ENCODE data around the gene BORCS6.

Gene BORCS6

DNA sequence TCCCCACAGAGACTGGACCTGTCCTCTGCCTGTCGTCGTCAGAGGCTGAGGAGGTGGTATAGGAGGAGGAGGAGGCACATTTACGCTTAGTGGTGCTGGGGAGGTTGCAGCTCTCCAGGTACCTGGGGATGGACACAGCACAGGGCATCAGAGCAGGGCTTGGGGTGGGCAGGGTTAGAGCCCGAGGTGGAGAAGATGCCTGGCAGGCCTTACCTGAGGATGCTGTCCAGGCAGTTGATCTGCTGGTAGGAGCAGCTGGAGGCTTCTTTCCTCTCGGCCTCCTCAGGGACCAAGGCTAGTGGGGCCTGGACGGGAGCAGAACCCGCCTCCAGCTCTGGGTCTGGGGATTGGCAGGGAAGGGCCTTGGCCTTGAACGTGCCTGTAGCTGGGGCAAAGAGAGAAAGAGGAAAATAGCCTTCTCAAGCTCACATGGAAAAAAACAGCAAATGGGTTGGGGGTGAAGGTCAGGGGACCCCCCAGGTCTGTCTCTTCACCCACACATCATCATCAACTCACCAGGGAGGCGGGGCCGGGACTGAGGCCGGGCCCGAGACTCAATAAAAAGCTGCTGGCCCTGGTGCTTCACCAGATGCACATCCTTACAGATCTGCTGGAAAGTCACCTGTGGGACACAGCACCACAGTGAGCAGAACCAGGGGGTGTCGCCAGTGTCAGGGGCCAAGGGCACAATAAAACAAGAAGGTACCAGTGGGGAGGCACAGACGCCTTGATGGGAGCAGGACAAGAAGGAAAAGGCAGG is 43.4 kb downstream of the BORCS6 start:
- Histone ChIP-seq H3K4me3 (ENCODE audit: insufficient read depth, low read length, poor library complexity, severe bottlenecking) (no peak overlapping the region), H3K27me3 (ENCODE audit: low read length) (no peaks in the 10 kb centered on the region), H3K4me2 (ENCODE audit: low read depth, low read length, poor library complexity, severe bottlenecking) (no peak overlapping the region), H3K79me2 (ENCODE audit: insufficient read depth, low read length) (no peaks in the 10 kb centered on the region), H3K9ac (ENCODE audit: low read length) (no peak overlapping the region), H3K9me3 (ENCODE audit: insufficient read depth, low read length) (no peaks in the 10 kb centered on the region), H3K9me2 (replicated peaks; ENCODE audit: insufficient read depth, low read length) (no peaks in the 10 kb centered on the region), H3F3A (ENCODE audit: insufficient read depth) (no peaks in the 10 kb centered on the region), H3K27ac (ENCODE audit: low read depth, low read length) (no peak overlapping the region), H4K20me1 (ENCODE audit: low read depth, low read length) (no peaks in the 10 kb centered on the region), H3K36me3 (ENCODE audit: low read length) (no peaks in the 10 kb centered on the region), H2AFZ (ENCODE audit: low read depth, low read length, severe bottlenecking) (no peak overlapping the region)
- TF ChIP-seq, protein P1, sequence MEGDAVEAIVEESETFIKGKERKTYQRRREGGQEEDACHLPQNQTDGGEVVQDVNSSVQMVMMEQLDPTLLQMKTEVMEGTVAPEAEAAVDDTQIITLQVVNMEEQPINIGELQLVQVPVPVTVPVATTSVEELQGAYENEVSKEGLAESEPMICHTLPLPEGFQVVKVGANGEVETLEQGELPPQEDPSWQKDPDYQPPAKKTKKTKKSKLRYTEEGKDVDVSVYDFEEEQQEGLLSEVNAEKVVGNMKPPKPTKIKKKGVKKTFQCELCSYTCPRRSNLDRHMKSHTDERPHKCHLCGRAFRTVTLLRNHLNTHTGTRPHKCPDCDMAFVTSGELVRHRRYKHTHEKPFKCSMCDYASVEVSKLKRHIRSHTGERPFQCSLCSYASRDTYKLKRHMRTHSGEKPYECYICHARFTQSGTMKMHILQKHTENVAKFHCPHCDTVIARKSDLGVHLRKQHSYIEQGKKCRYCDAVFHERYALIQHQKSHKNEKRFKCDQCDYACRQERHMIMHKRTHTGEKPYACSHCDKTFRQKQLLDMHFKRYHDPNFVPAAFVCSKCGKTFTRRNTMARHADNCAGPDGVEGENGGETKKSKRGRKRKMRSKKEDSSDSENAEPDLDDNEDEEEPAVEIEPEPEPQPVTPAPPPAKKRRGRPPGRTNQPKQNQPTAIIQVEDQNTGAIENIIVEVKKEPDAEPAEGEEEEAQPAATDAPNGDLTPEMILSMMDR (IDR thresholded peaks at IDR 0.05; ENCODE audit: insufficient read depth, low read length, poor library complexity, severe bottlenecking), result no peak
- no peak for TF ChIP-seq EZH2phosphoT487 (conservative IDR thresholded peaks at IDR 0.05; ENCODE audit: low read length)

DNA sequence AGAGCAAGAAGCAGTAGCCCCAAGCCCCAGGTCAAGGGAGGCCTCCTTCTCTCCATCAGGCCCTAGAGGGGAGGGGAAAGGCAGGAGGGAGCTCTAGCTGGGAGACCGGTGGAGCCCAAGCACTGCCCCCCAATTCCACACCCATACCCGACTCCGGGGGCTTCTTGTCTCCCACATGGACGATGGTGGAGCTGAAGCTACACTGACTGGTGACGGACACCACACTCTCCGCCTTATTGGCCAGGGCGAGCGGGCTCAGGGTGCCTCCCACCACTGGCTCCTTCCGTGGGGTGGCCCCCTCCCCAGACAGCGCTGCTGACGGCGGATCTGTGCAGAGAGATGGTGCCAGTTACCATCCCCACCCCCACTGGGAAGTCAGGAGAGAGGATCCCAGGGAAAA is 44.2 kb downstream of the BORCS6 start:
- Histone ChIP-seq H3K4me3 (ENCODE audit: insufficient read depth, low read length, poor library complexity, severe bottlenecking) (no peak overlapping the region), H4K20me1 (ENCODE audit: low read depth, low read length) (no peaks in the 10 kb centered on the region), H3K27ac (ENCODE audit: low read depth, low read length) (no peak overlapping the region), H3K9me2 (replicated peaks; ENCODE audit: insufficient read depth, low read length) (no peaks in the 10 kb centered on the region), H3K79me2 (ENCODE audit: insufficient read depth, low read length) (no peaks in the 10 kb centered on the region), H3K27me3 (ENCODE audit: low read length) (no peaks in the 10 kb centered on the region), H2AFZ (ENCODE audit: low read depth, low read length, severe bottlenecking) (no peak overlapping the region), H3K9ac (ENCODE audit: low read length) (no peak overlapping the region), H3F3A (ENCODE audit: insufficient read depth) (no peaks in the 10 kb centered on the region), H3K9me3 (ENCODE audit: insufficient read depth, low read length) (no peaks in the 10 kb centered on the region), H3K36me3 (ENCODE audit: low read length) (no peaks in the 10 kb centered on the region), H3K4me2 (ENCODE audit: low read depth, low read length, poor library complexity, severe bottlenecking) (no peak overlapping the region)
- TF ChIP-seq, protein P1 (IDR thresholded peaks at IDR 0.05; ENCODE audit: insufficient read depth, low read length, poor library complexity, severe bottlenecking), result no peak
- TF ChIP-seq EZH2phosphoT487 (conservative IDR thresholded peaks at IDR 0.05; ENCODE audit: low read length), result no peak

DNA sequence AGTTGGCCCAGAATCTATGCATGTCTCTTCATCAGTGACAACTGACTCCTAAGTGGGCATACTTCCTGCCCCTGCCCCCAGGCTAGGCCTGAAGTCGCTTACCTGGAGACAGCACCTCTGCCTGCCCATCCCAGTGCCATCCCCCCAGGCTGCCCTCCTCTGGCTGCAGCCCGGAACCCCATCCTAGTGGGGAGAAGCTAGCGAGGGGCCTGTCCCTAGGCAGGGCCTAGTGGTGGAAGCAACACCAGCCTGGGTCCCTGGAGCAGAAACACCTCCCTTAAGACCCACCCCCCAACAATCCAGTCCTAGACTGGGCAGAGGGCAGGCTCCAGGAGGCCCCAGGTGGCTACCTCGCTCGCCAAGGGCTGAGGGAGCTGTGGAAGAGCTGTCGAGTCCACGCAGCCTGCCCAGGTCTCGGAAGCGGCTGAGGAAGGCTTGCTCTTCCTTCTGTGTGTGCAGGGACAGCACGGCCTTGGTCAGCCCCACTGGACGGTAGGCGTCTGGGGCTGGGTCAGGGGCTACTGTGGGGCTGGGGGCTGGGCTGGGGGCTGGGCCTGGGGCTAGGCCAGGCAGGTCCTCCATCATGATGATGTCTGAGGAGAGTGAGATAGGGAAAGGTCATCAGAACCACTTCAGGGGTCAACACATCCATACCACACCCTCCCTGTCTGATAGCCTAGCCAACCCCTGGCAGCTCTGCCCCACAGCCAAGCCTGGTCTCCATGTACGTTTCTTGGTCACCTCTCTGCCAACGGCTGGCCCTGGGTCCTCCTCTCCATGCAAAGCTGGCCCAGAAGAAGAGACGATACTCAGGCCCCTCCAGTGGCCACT is 45.4 kb downstream of the BORCS6 start:
- Histone ChIP-seq H3F3A (ENCODE audit: insufficient read depth) (0 out of 2 replicates have a peak, but pooled peaks cover 1% of the 10 kb centered on the region), H3K9me3 (ENCODE audit: insufficient read depth, low read length) (no peaks in the 10 kb centered on the region), H3K27me3 (ENCODE audit: low read length) (no peaks in the 10 kb centered on the region), H3K27ac (ENCODE audit: low read depth, low read length) (no peak overlapping the region), H3K36me3 (ENCODE audit: low read length) (no peaks in the 10 kb centered on the region), H3K4me2 (ENCODE audit: low read depth, low read length, poor library complexity, severe bottlenecking) (no peak overlapping the region), H3K9me2 (replicated peaks; ENCODE audit: insufficient read depth, low read length) (no peaks in the 10 kb centered on the region), H2AFZ (ENCODE audit: low read depth, low read length, severe bottlenecking) (no peak overlapping the region), H3K79me2 (ENCODE audit: insufficient read depth, low read length) (no peaks in the 10 kb centered on the region), H4K20me1 (ENCODE audit: low read depth, low read length) (no peaks in the 10 kb centered on the region), H3K4me3 (ENCODE audit: insufficient read depth, low read length, poor library complexity, severe bottlenecking) (no peak overlapping the region), H3K9ac (ENCODE audit: low read length) (no peak overlapping the region)
- TF ChIP-seq, protein P1 (IDR thresholded peaks at IDR 0.05; ENCODE audit: insufficient read depth, low read length, poor library complexity, severe bottlenecking), result no peak
- TF ChIP-seq EZH2phosphoT487 (conservative IDR thresholded peaks at IDR 0.05; ENCODE audit: low read length), result no peak

Measured in SU-DHL-6 (cell line).